Hepatocyte (in vitro differentiated cells): ENCODE results near the gene UBE2E2. TPM values are rescaled to one million over a fixed set of nuclear protein-coding genes. Genes with fewer than 3 reads are reported as not detected.

ENCODE experiments used
- DNase-seq: peaks from one replicate; pipeline ENCODE4 v3.0.0-alpha.2; 2016; ENCODE audit warnings: low spot score
- H2AFZ ChIP-seq: fragments of 200-600 bp; sonication (generic); 2 replicates; pipeline ENCODE4 v1.6.0; 2016; ENCODE audit warnings: antibody characterized with exemption, mild to moderate bottlenecking
- H3K27ac ChIP-seq: fragments of 200-600 bp; sonication (generic); 2 replicates; pipeline ENCODE4 v1.5.1; 2016; ENCODE audit warnings: mild to moderate bottlenecking
- H3K27me3 ChIP-seq: fragments of 200-600 bp; sonication (generic); 2 replicates; pipeline ENCODE4 v1.6.1; 2016
- H3K36me3 ChIP-seq: fragments of 200-600 bp; sonication (generic); replicated peaks from 2 replicates; pipeline ENCODE4 v1.5.1; 2016; ENCODE audit warnings: low read depth; ENCODE audit not compliant: insufficient read depth
- H3K4me1 ChIP-seq: fragments of 200-600 bp; sonication (generic); 2 replicates; pipeline ENCODE4 v1.5.1; 2016; ENCODE audit warnings: mild to moderate bottlenecking, moderate library complexity; ENCODE audit not compliant: insufficient read depth
- H3K4me2 ChIP-seq: fragments of 200-600 bp; sonication (generic); 2 replicates; pipeline ENCODE4 v1.6.0; 2016
- H3K4me3 ChIP-seq: fragments of 200-600 bp; sonication (generic); 2 replicates; pipeline ENCODE4 v1.5.1; 2016; ENCODE audit warnings: mild to moderate bottlenecking
- H3K79me2 ChIP-seq: fragments of 200-600 bp; sonication (generic); 2 replicates; pipeline ENCODE4 v1.6.0; 2017; ENCODE audit warnings: mild to moderate bottlenecking
- H3K9me2 ChIP-seq: fragments of 200-600 bp; sonication (generic); replicated peaks from 2 replicates; pipeline ENCODE4 v1.6.0; 2017; ENCODE audit warnings: mild to moderate bottlenecking; ENCODE audit not compliant: insufficient read depth
- H3K9me3 ChIP-seq: fragments of 200-600 bp; sonication (generic); 2 replicates; pipeline ENCODE4 v1.5.1; 2016; ENCODE audit warnings: low read depth, mild to moderate bottlenecking
- H4K20me1 ChIP-seq: fragments of 200-600 bp; sonication (generic); 2 replicates; pipeline ENCODE4 v1.6.0; 2016; ENCODE audit warnings: mild to moderate bottlenecking; ENCODE audit not compliant: insufficient read depth, poor library complexity, severe bottlenecking
- EZH2 ChIP-seq: fragments of 200-600 bp; sonication (generic); IDR thresholded peaks from 2 replicates; pipeline ENCODE4 v1.6.1; 2016; ENCODE audit warnings: antibody characterized with exemption, mild to moderate bottlenecking, borderline replicate concordance
- EZH2phosphoT487 ChIP-seq: fragments of 200-600 bp; sonication (generic); IDR thresholded peaks from one replicate; pipeline ENCODE4 v1.6.1; 2018; ENCODE audit warnings: antibody characterized with exemption, mild to moderate bottlenecking, low read depth, moderate library complexity; ENCODE audit not compliant: unreplicated experiment, severe bottlenecking
- WGBS: methylation state at CpG from one replicate; pipeline ENCODE4 v1.1.6; 2016; ENCODE audit warnings: low lambda C conversion rate; ENCODE audit errors: missing lambda C conversion rate; 5-methylcytosine and 5-hydroxymethylcytosine counted together
- polyA plus RNA-seq: library from polyadenylated mRNA; unstranded; fragments of >200 nt; fragmentation: Nextera tagmentation; extraction: Ambion mirVana; gene quantifications from 2 replicates; pipeline ENCODE4 v1.2.1, GENCODE V29; 2016
- total RNA-seq: library from RNA; depleted of rRNA; stranded (reverse); fragments of >200 nt; gene quantifications from 2 replicates; pipeline ENCODE4 v1.2.3, GENCODE V29; 2014
- TF ChIP-seq, protein P1 (sequence below): fragments of 200-600 bp; sonication (generic); IDR thresholded peaks from 2 replicates; pipeline ENCODE4 v1.5.1; 2016; ENCODE audit warnings: antibody characterized with exemption, mild to moderate bottlenecking; ENCODE audit not compliant: poor library complexity

UBE2E2 gene
- total and polyA plus RNA-seq, 2 experiments from 2014 or later: 51.1 to 90.6 TPM

DNA sequence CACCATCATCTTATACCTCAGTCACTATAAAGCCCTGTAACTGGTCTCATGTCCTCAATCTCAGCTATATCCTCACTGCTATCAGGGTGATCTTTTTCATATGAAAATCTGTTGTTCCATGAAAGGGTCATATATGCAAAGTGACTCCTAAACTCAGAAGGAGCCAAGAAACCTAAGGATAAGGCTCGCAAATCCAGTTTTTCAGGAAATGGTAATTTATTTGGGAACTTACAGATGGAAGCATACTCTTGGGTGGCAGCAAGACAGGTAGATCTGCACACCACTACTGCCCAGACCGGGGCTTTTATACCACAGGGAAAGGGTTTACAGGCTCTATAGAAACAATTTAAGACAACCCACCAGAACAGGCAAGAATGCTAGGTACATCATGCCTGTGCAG lies 272.3 kb downstream of the UBE2E2 start:
- TF ChIP-seq, protein P1, sequence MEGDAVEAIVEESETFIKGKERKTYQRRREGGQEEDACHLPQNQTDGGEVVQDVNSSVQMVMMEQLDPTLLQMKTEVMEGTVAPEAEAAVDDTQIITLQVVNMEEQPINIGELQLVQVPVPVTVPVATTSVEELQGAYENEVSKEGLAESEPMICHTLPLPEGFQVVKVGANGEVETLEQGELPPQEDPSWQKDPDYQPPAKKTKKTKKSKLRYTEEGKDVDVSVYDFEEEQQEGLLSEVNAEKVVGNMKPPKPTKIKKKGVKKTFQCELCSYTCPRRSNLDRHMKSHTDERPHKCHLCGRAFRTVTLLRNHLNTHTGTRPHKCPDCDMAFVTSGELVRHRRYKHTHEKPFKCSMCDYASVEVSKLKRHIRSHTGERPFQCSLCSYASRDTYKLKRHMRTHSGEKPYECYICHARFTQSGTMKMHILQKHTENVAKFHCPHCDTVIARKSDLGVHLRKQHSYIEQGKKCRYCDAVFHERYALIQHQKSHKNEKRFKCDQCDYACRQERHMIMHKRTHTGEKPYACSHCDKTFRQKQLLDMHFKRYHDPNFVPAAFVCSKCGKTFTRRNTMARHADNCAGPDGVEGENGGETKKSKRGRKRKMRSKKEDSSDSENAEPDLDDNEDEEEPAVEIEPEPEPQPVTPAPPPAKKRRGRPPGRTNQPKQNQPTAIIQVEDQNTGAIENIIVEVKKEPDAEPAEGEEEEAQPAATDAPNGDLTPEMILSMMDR: no peak
- H3K36me3 ChIP-seq: no peaks in the 10 kb centered on the region
- no peaks in the 10 kb centered on the region for H3K4me1 ChIP-seq
- no peaks in the 10 kb centered on the region for H4K20me1 ChIP-seq
- no peak overlapping the region for H2AFZ ChIP-seq
- no peaks in the 10 kb centered on the region for H3K9me3 ChIP-seq
- H3K79me2 ChIP-seq: no peaks in the 10 kb centered on the region
- no peak overlapping the region for H3K27ac ChIP-seq
- H3K9me2 ChIP-seq: no peaks in the 10 kb centered on the region
- DNase-seq: no peak
- 79% methylated on average over 2 of the region's 2 CpGs for WGBS
- no peaks in the 10 kb centered on the region for H3K27me3 ChIP-seq
- no peak overlapping the region for H3K4me2 ChIP-seq
- H3K4me3 ChIP-seq: no peak overlapping the region

DNA sequence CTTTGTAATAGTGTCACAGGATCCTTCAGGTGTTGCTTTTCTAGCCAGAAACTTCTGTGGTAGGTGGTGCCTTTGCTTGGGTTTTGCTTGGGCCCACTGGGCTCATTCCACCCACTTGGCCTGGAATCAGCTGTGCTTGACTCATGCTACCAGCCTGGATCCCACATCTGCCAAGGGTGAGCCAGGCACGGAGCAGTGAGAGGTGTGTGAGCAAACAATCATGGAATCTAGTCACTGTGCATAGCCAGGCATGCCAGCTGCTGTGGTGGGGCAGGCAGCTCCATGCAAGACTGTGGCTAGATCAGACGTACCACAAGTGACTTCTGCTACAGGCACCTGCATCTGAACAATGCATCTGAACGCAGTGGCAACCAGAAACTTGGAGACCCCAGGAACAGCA lies 275.9 kb downstream of the UBE2E2 start:
- Histone ChIP-seq H3K27me3 (no peaks in the 10 kb centered on the region), H3K4me1 (no peaks in the 10 kb centered on the region), H3K9me3 (no peaks in the 10 kb centered on the region), H4K20me1 (no peaks in the 10 kb centered on the region), H3K9me2 (no peaks in the 10 kb centered on the region), H3K27ac (no peak overlapping the region), H3K4me3 (no peak overlapping the region), H2AFZ (no peak overlapping the region), H3K4me2 (no peak overlapping the region), H3K36me3 (no peaks in the 10 kb centered on the region), H3K79me2 (no peaks in the 10 kb centered on the region)
- DNase-seq: no peak
- TF ChIP-seq EZH2 (no peak), EZH2phosphoT487 (no peak)
- TF ChIP-seq, protein P1: no peak
- 78% methylated on average over 3 of the region's 3 CpGs for WGBS

DNA sequence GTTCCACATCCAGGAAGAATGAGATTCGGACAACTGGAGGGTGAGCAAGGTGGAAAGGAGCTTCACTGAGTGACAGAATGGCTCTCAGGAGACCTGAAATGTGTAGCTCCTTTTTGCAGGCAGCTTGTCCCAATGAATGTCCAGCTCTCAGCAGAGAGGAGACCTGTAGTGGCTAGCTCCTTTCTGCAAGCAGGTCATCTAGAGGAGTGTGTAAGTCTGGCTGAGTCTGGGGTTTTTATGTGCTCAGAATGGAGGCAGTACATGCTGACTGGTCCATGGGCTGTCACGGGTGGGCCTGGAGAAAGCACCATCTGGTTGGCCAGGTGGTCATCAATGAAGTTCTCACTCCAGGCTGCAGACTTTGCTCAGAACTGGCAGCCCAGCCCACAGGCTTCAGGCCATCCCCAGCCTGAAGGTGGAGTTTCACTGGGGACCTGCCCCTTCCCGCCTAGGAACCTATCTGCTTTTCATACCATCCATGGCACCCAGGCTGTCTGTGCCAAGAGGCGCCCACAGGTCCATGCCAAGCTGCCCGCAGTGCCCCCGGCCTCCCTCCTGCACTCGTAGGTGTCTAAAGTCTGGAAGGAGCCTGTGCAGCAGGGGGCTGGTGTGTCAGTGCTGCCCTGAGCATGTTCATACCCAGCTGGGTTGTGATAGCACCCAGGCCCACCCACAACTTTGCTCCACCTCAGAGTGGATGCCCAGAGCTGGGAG lies 276.6 kb downstream of the UBE2E2 start:
- Histone ChIP-seq H3K4me1 (no peaks in the 10 kb centered on the region), H3K79me2 (no peaks in the 10 kb centered on the region), H3K9me3 (no peaks in the 10 kb centered on the region), H3K4me2 (no peak overlapping the region), H3K36me3 (no peaks in the 10 kb centered on the region), H3K27me3 (no peaks in the 10 kb centered on the region), H3K9me2 (no peaks in the 10 kb centered on the region), H4K20me1 (no peaks in the 10 kb centered on the region), H3K27ac (no peak overlapping the region), H3K4me3 (no peak overlapping the region), H2AFZ (no peak overlapping the region)
- TF ChIP-seq EZH2phosphoT487 (no peak), EZH2 (no peak)
- TF ChIP-seq, protein P1: no peak
- 93% methylated on average over 7 of the region's 7 CpGs for WGBS
- DNase-seq: no peak
